Ishikawa (cell line): Measurements from ENCODE around the gene DDX23.

Experiments
- EGR1 ChIP-seq: IDR thresholded peaks from 2 replicates; pipeline ENCODE4 v1.6.1; 2012
- EP300 ChIP-seq: IDR thresholded peaks from 2 replicates; pipeline ENCODE4 v1.6.1; 2012; ENCODE audit warnings: borderline replicate concordance
- FOXM1 ChIP-seq: IDR thresholded peaks from 2 replicates; pipeline ENCODE4 v1.6.1; 2012; ENCODE audit warnings: low read depth, borderline replicate concordance
- NFIC ChIP-seq: IDR thresholded peaks from 2 replicates; pipeline ENCODE4 v1.6.1; 2012
- TAF1 ChIP-seq: IDR thresholded peaks from 2 replicates; pipeline ENCODE4 v1.6.1; 2012; ENCODE audit warnings: low read depth, mild to moderate bottlenecking

- TF ChIP-seq EGR1: no peak
- TF ChIP-seq EP300: no peak
- TF ChIP-seq TAF1: no peak
- no peak for TF ChIP-seq FOXM1
- no peak for TF ChIP-seq NFIC
Measured at GRCh38 chr12:48838048-48838447, 13.9 kb downstream of the DDX23 start.
